ENCODE results near the gene IRF6. TPM values are rescaled to one million over a fixed set of nuclear protein-coding genes. Genes with fewer than 3 reads are reported as not detected.

Gene IRF6
- total RNA-seq, 1 experiment from 2014 or later, result 17.2 TPM

DNA sequence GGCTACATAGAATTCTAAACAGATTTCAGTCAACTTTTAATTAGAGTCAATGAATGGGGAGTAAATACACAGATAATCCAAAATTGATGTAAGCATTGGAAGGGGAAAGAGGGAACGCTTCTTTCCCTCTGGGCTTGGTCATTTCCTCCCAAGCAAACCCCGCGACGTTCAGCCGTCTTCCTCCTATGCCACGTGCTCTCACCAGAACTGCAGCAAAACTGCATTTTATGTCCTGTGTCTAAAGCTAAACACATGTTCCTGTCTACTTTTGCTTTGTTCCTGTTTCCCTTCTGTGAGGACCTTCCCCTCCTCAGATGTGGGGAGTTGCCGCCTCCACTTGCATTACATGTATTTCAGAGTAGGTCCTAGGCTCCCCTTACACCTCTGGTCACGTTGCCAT is 49.1 kb upstream of the IRF6 start:
- ATAC-seq (no peak), DNase-seq (ENCODE audit: low spot score) (no peak)
- ChIA-PET POLR2A (no interaction called here), CTCF (interaction anchor here (0.7 to 0.9 kb wide), 2 partner anchors 34 to 456 kb away, joined by 3 to 6 read pairs; no protein-coding TSS in a partner anchor)
- Mint-ChIP-seq H3K27me3 (ENCODE audit: low read depth) (no peaks in the 10 kb centered on the region), H3K9me3 (peaks cover 5% of the 10 kb centered on the region), H3K36me3 (peaks cover 31% of the 10 kb centered on the region), H3K4me1 (no peaks in the 10 kb centered on the region), H3K27ac (no peak overlapping the region), H3K4me3 (no peak overlapping the region)
- TF ChIP-seq, protein P1, sequence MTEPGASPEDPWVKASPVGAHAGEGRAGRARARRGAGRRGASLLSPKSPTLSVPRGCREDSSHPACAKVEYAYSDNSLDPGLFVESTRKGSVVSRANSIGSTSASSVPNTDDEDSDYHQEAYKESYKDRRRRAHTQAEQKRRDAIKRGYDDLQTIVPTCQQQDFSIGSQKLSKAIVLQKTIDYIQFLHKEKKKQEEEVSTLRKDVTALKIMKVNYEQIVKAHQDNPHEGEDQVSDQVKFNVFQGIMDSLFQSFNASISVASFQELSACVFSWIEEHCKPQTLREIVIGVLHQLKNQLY (CRISPR knock-in tag; IDR thresholded peaks at IDR 0.05), result no peak
- TF ChIP-seq TEAD1 (CRISPR knock-in tag; IDR thresholded peaks at IDR 0.05), result no peak
- no peak for TF ChIP-seq GTF2I (CRISPR knock-in tag; conservative IDR thresholded peaks at IDR 0.05)
- TF ChIP-seq, protein P2, sequence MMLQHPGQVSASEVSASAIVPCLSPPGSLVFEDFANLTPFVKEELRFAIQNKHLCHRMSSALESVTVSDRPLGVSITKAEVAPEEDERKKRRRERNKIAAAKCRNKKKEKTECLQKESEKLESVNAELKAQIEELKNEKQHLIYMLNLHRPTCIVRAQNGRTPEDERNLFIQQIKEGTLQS (CRISPR knock-in tag; conservative IDR thresholded peaks at IDR 0.05), result no peak

GRCh38 chr1:209854196-209854595 is 48.3 kb upstream of the IRF6 start:
- Mint-ChIP-seq H3K27me3 (ENCODE audit: low read depth) (no peaks in the 10 kb centered on the region), H3K36me3 (peaks cover 31% of the 10 kb centered on the region), H3K4me3 (no peak overlapping the region), H3K9me3 (peaks cover 5% of the 10 kb centered on the region), H3K27ac (no peak overlapping the region), H3K4me1 (no peaks in the 10 kb centered on the region)
- TF ChIP-seq MXD4 (CRISPR knock-in tag; IDR thresholded peaks at IDR 0.05; ENCODE audit: borderline replicate concordance) (no peak), STAT6 (CRISPR knock-in tag; conservative IDR thresholded peaks at IDR 0.05; ENCODE audit: low read depth) (no peak)
- TF ChIP-seq, protein P3, sequence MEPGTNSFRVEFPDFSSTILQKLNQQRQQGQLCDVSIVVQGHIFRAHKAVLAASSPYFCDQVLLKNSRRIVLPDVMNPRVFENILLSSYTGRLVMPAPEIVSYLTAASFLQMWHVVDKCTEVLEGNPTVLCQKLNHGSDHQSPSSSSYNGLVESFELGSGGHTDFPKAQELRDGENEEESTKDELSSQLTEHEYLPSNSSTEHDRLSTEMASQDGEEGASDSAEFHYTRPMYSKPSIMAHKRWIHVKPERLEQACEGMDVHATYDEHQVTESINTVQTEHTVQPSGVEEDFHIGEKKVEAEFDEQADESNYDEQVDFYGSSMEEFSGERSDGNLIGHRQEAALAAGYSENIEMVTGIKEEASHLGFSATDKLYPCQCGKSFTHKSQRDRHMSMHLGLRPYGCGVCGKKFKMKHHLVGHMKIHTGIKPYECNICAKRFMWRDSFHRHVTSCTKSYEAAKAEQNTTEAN (CRISPR knock-in tag; IDR thresholded peaks at IDR 0.05), result no peak
- ChIA-PET POLR2A (no interaction called here), CTCF (no interaction called here)
- ATAC-seq (no peak), DNase-seq (ENCODE audit: low spot score) (no peak)

DNA sequence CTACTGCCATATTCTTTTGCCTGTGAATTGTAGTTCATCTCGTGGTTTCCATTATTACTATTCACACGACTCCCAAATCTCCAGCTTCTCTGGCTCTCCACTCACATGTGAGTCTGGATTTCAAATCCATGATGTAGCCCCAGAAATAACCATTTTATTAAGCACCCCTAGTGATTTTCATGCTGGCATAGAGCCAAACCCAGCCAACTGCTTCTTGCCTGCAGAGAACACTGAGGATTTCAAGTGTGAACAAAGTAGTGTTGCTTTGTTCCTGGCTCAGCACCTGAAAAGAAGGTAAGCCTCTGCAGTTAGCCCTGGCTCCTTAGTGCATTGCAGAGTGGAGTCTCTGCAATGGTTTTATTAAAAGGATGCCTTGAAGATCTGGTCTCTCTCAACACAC is 47.7 kb upstream of the IRF6 start:
- Mint-ChIP-seq H3K27me3 (ENCODE audit: low read depth) (no peaks in the 10 kb centered on the region), H3K4me1 (no peaks in the 10 kb centered on the region), H3K27ac (no peak overlapping the region), H3K9me3 (peaks cover 5% of the 10 kb centered on the region), H3K36me3 (peaks cover 31% of the 10 kb centered on the region), H3K4me3 (no peak overlapping the region)
- ChIA-PET POLR2A (no interaction called here), CTCF (no interaction called here)
- ATAC-seq (no peak), DNase-seq (ENCODE audit: low spot score) (no peak)
- TF ChIP-seq TP53 (CRISPR knock-in tag; IDR thresholded peaks at IDR 0.05) (no peak), ZSCAN18 (CRISPR knock-in tag; IDR thresholded peaks at IDR 0.05) (no peak), CBFB (CRISPR knock-in tag; IDR thresholded peaks at IDR 0.05; ENCODE audit: low read depth) (no peak), NFE2L1 (CRISPR knock-in tag; IDR thresholded peaks at IDR 0.05) (no peak), ARID4B (CRISPR knock-in tag; IDR thresholded peaks at IDR 0.05; ENCODE audit: borderline replicate concordance) (no peak), PRDM15 (CRISPR knock-in tag; IDR thresholded peaks at IDR 0.05) (no peak), NR3C1 (CRISPR knock-in tag; conservative IDR thresholded peaks at IDR 0.05; ENCODE audit: low read depth) (no peak)
- TF ChIP-seq, protein P4, sequence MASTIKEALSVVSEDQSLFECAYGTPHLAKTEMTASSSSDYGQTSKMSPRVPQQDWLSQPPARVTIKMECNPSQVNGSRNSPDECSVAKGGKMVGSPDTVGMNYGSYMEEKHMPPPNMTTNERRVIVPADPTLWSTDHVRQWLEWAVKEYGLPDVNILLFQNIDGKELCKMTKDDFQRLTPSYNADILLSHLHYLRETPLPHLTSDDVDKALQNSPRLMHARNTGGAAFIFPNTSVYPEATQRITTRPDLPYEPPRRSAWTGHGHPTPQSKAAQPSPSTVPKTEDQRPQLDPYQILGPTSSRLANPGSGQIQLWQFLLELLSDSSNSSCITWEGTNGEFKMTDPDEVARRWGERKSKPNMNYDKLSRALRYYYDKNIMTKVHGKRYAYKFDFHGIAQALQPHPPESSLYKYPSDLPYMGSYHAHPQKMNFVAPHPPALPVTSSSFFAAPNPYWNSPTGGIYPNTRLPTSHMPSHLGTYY (CRISPR knock-in tag; IDR thresholded peaks at IDR 0.05), result no peak
